Measurements from ENCODE around the gene RGS6.

Gene RGS6

DNA sequence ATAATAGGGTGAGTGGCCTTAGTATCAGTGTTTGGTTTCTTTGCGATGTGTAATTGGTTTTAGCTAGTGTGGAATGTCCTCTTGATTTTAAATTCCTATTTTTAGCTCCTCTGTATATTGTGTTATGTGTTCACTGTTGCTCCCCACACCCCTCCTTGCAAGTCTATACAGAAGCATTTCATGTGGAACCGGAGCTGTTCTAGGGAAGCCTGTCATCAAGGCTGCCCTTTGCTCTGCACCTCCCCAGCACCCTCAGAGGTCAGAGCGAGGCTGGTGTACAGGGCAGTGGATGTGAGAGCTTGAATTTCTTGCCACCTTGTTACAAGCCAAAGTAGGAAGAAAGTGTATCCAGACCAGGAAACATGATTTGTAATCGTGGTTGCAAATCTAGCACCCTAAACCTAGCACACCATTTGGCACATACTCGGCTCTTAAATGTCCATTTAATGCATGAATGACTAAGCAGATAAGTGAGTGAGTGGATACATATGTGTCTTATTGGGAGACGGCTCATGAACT lies 376.8 kb downstream of the RGS6 start:
- in situ Hi-C loops (cut with MboI; ENCODE audit: low pct_unique_long_range_greater_than_20kb, low sequenced_read_pairs, unreplicated experiment) = no loop called here
- TF ChIP-seq, protein P1, sequence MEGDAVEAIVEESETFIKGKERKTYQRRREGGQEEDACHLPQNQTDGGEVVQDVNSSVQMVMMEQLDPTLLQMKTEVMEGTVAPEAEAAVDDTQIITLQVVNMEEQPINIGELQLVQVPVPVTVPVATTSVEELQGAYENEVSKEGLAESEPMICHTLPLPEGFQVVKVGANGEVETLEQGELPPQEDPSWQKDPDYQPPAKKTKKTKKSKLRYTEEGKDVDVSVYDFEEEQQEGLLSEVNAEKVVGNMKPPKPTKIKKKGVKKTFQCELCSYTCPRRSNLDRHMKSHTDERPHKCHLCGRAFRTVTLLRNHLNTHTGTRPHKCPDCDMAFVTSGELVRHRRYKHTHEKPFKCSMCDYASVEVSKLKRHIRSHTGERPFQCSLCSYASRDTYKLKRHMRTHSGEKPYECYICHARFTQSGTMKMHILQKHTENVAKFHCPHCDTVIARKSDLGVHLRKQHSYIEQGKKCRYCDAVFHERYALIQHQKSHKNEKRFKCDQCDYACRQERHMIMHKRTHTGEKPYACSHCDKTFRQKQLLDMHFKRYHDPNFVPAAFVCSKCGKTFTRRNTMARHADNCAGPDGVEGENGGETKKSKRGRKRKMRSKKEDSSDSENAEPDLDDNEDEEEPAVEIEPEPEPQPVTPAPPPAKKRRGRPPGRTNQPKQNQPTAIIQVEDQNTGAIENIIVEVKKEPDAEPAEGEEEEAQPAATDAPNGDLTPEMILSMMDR (IDR thresholded peaks at IDR 0.05; ENCODE audit: extremely low read depth, insufficient read depth, missing control alignments) = no peak
- no peak for DNase-seq (ENCODE audit: low spot score)

DNA sequence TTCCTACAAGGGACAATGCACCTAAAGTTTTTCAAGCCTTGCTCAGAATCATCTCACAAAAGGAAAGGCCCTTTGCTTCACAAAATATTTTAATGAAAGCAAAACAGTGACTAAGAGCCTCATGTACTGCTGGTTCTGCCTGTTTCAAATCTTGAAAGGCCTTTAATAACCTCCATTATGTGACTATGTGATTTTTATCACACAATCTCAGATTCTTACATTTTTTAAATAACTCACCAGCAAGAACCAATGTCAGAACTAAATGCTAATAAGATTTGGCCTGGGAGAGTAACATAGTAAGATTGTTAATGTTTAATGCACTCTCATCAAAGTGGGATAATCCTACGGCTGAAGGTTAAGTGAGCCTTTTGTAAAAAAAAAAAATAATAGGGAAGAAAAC lies 378.9 kb downstream of the RGS6 start:
- no peak for DNase-seq (ENCODE audit: low spot score)
- TF ChIP-seq, protein P1 (IDR thresholded peaks at IDR 0.05; ENCODE audit: extremely low read depth, insufficient read depth, missing control alignments) = no peak
- in situ Hi-C loops (cut with MboI; ENCODE audit: low pct_unique_long_range_greater_than_20kb, low sequenced_read_pairs, unreplicated experiment) = no loop called here

DNA sequence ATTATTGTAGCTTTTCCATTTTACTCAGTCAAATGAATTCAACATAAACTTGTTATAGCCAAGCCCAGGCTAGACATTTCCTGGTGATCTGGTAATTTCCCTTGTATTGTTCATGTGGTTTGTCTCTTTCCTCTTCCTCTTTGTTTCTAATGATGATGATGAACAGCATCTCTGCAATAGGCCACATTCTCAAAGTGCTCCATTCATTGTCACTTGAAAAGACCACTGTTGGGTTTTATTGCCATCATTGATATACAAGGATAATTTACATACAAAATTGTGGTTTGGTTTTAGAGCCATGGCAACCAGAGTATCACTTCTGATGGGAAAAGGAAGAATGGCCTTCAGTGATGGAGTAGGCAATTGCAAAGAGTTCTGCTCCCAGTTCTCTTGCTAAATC lies 379.3 kb downstream of the RGS6 start:
- TF ChIP-seq, protein P1 (IDR thresholded peaks at IDR 0.05; ENCODE audit: extremely low read depth, insufficient read depth, missing control alignments) = no peak
- in situ Hi-C loops (cut with MboI; ENCODE audit: low pct_unique_long_range_greater_than_20kb, low sequenced_read_pairs, unreplicated experiment) = no loop called here
- DNase-seq (ENCODE audit: low spot score) = no peak

DNA sequence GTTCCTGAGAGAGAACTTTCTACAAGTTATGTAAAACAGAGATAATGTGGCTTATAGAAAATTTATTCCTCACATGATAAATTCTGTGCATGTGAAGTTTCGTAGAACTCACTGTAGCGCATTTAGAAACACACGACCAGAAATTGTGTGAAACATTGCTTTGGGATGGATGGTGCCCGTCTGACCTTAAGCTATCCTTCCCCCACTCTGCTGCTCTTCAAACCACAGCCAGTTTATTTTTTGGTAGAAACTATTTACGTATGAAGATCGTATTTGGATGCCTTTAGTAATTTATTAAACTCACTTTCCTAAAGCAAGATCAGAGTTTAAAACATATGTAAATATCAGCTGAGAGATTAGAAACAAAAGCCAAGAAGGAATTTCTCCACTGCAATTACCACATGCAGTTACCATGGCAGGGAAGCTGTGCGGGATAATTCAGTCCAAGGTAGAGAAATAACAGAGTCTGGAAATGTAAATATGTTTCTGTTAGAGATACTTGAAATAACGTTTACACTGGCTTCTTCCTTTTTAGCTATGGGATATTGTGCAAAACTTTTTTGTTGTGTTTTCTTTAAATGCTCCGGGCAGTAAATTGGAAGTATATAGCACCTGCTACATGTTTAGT lies 382.7 kb downstream of the RGS6 start:
- in situ Hi-C loops (cut with MboI; ENCODE audit: low pct_unique_long_range_greater_than_20kb, low sequenced_read_pairs, unreplicated experiment) = no loop called here
- TF ChIP-seq, protein P1 (IDR thresholded peaks at IDR 0.05; ENCODE audit: extremely low read depth, insufficient read depth, missing control alignments) = no peak
- DNase-seq (ENCODE audit: low spot score) = no peak

DNA sequence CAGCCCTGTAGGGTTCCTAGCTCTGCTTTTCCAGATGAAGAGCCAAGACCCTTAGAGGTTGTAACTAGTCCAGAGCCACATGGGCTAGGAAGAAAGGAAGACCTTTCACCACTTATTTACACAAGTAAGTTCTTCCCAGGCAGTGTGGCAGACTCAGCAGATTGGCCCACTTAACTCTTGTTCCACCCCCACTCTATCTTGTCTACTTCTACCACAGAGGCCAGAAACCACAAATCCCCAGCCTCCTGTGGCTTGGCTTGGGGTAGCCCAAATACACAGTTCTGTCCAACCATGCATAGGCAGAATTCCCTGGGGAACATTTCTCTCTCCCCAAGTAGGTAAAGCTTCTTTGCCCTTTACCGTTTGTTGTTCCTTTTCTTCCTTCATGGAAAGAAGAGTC lies 383.5 kb downstream of the RGS6 start:
- TF ChIP-seq, protein P1 (IDR thresholded peaks at IDR 0.05; ENCODE audit: extremely low read depth, insufficient read depth, missing control alignments) = no peak
- in situ Hi-C loops (cut with MboI; ENCODE audit: low pct_unique_long_range_greater_than_20kb, low sequenced_read_pairs, unreplicated experiment) = no loop called here
- DNase-seq (ENCODE audit: low spot score) = no peak

DNA sequence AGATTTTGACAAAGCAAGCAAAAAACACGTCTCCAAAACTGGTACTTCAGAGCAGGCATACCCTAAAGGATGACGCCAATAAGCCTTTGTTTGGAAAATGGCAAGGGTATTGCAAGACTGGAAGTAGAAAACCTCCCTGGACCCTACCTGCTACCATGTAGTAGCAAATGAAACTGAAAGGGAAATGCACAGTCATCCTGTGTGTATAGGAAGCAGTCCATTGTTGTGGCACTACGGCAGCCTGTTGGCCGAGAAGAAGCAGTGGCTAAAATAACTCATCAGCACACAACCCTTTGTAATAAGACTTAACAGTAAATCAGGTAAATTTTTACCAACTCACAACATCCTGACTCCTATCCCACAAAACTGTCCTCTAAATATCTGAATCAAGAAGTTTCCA lies 386.4 kb downstream of the RGS6 start:
- TF ChIP-seq, protein P1 (IDR thresholded peaks at IDR 0.05; ENCODE audit: extremely low read depth, insufficient read depth, missing control alignments) = no peak
- no peak for DNase-seq (ENCODE audit: low spot score)
- in situ Hi-C loops (cut with MboI; ENCODE audit: low pct_unique_long_range_greater_than_20kb, low sequenced_read_pairs, unreplicated experiment) = no loop called here

Data from GM13977 (cell line).